Mucosa of stomach (tissue), 1 donor: Measurements from ENCODE around the gene HCN1.

Experiments
- H3K27me3 ChIP-seq: one replicate; pipeline ENCODE4 v1.7.0; 2013; ENCODE audit warnings: mild to moderate bottlenecking, low read length; ENCODE audit not compliant: control insufficient read depth, insufficient read depth
- H3K36me3 ChIP-seq: one replicate; pipeline ENCODE4 v1.7.0; 2013; ENCODE audit warnings: low read length; ENCODE audit not compliant: control insufficient read depth, insufficient read depth
- H3K4me1 ChIP-seq: one replicate; pipeline ENCODE4 v1.7.0; 2013; ENCODE audit warnings: mild to moderate bottlenecking, low read length; ENCODE audit not compliant: control insufficient read depth, insufficient read depth
- H3K4me3 ChIP-seq: one replicate; pipeline ENCODE4 v1.7.0; 2013; ENCODE audit warnings: low read length
- H3K9ac ChIP-seq: one replicate; pipeline ENCODE4 v1.7.0; 2013; ENCODE audit warnings: mild to moderate bottlenecking, low read length, moderate library complexity
- H3K9me3 ChIP-seq: one replicate; pipeline ENCODE4 v1.7.0; 2013; ENCODE audit warnings: mild to moderate bottlenecking, low read length, moderate library complexity; ENCODE audit not compliant: control insufficient read depth
- donor health status: Pancreatic carcinoma.

HCN1 gene

DNA sequence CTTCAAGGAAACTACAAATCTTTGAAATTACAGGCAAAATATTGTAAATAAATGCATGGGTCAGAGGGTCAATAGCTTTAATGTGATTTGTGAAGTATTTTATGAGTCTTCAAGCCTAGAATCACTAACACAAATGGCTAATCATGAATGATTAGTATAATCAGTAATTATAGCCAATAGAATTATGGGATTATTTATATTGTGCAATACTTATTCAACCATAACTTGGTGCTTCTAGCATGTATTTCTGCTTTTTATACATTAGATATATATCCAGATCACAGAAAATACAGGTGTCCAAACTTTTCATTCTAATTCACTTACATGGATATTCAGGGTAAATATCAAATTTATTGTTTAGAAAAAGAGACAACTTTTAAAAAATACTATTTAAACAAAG, 12.1 kb downstream of the HCN1 start:
- Histone ChIP-seq H3K4me3 (no peak overlapping the region), H3K36me3 (no peaks in the 10 kb centered on the region), H3K4me1 (no peaks in the 10 kb centered on the region), H3K9ac (no peak overlapping the region), H3K27me3 (no peaks in the 10 kb centered on the region), H3K9me3 (no peaks in the 10 kb centered on the region)

GRCh38 chr5:45680950-45681349, 15.2 kb downstream of the HCN1 start:
- H3K4me3 ChIP-seq = no peak overlapping the region
- H3K9me3 ChIP-seq = no peaks in the 10 kb centered on the region
- H3K27me3 ChIP-seq = no peaks in the 10 kb centered on the region
- no peak overlapping the region for H3K9ac ChIP-seq
- no peaks in the 10 kb centered on the region for H3K4me1 ChIP-seq
- H3K36me3 ChIP-seq = no peaks in the 10 kb centered on the region

DNA sequence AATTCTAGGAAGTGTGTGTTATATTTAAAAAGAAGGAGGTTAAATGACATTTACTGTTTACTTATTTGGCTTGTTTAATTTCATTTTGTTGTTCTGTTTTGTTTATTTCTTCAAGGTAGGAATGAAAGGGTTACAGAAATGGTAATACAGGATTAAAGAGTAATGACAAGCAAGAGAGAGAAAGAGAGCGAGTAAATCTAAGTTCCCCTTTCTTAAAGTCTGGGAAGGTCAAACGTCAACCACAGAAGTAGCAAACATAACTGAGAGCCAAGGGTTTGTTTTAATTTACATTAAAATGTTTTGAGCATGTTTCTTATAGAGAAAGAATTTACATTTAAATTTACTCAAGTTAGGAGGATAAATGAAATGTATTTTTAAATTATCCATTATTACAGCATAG, 18.7 kb downstream of the HCN1 start:
- no peaks in the 10 kb centered on the region for H3K36me3 ChIP-seq
- H3K9ac ChIP-seq = no peak overlapping the region
- H3K9me3 ChIP-seq = no peaks in the 10 kb centered on the region
- no peaks in the 10 kb centered on the region for H3K4me1 ChIP-seq
- no peaks in the 10 kb centered on the region for H3K27me3 ChIP-seq
- H3K4me3 ChIP-seq = no peak overlapping the region

- no peaks in the 10 kb centered on the region for H3K27me3 ChIP-seq
- H3K36me3 ChIP-seq = no peaks in the 10 kb centered on the region
- no peak overlapping the region for H3K4me3 ChIP-seq
- H3K4me1 ChIP-seq = no peaks in the 10 kb centered on the region
- H3K9me3 ChIP-seq = no peaks in the 10 kb centered on the region
- no peak overlapping the region for H3K9ac ChIP-seq
These were observed 23.9 kb downstream of the HCN1 start for GRCh38 chr5:45672271-45672670.

DNA sequence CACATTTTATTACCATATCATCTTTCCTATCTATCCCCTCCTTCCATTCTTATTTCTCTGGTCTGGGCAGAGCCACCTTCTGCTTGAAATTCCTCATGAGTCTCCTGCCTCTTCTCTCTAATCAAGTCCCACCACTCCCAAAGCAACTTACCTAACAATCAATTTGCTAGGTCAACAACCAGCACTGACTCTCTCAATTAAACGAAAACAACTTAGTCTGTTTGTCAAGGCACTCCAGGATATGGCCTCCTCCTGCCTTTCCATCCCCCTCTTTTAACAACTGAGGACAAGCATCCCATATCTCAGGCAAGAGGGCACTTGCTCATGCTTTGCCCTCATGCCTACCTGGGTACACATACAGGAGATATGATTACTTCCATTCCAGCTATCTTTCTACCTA, 47.4 kb downstream of the HCN1 start:
- Histone ChIP-seq H3K9ac (no peak overlapping the region), H3K36me3 (no peaks in the 10 kb centered on the region), H3K9me3 (no peaks in the 10 kb centered on the region), H3K4me3 (no peak overlapping the region), H3K27me3 (no peaks in the 10 kb centered on the region), H3K4me1 (no peaks in the 10 kb centered on the region)

DNA sequence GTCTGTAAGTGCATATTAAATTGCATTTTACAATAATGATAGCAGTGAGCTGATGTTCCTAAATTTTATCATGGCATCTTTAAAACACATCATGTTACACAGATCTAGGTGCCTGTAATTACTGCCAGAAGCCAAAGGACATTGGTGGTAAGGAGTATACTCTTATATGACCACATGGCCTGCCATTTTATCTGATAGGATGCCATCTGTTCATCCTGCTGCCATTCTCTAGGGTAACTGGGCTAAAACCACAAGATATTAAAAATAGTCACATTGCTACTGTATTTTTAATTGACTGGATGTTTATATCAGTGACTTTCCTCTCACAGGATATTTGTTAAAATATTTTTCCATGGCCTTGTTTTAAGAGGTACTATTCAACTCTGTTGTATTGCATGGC, 53.1 kb downstream of the HCN1 start:
- no peak overlapping the region for H3K4me3 ChIP-seq
- H3K27me3 ChIP-seq = no peaks in the 10 kb centered on the region
- no peaks in the 10 kb centered on the region for H3K4me1 ChIP-seq
- H3K9me3 ChIP-seq = no peaks in the 10 kb centered on the region
- no peak overlapping the region for H3K9ac ChIP-seq
- H3K36me3 ChIP-seq = no peaks in the 10 kb centered on the region

DNA sequence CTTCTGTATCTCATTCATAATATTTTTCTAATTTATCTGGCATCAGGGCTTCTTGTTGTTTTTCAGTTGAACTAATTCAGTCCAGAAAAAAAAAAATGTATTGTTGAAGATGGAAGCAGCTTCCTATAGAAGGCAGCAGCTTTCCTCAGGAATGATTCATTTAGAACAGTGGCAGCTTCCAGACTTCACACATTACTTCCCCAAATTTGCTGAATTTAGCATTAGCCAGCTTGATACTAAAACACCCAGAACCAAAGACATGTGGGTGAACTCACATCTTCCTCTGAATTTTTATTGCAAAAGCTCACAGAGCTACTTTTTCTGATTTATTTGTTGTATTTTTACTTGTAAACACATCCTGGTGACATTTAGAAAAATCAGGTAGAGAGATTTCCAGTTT, 53.8 kb downstream of the HCN1 start:
- H3K4me1 ChIP-seq = no peaks in the 10 kb centered on the region
- no peak overlapping the region for H3K4me3 ChIP-seq
- no peak overlapping the region for H3K9ac ChIP-seq
- H3K36me3 ChIP-seq = no peaks in the 10 kb centered on the region
- no peaks in the 10 kb centered on the region for H3K9me3 ChIP-seq
- H3K27me3 ChIP-seq = no peaks in the 10 kb centered on the region

- H3K4me1 ChIP-seq = no peaks in the 10 kb centered on the region
- no peaks in the 10 kb centered on the region for H3K36me3 ChIP-seq
- no peaks in the 10 kb centered on the region for H3K27me3 ChIP-seq
- H3K9me3 ChIP-seq = no peaks in the 10 kb centered on the region
- H3K4me3 ChIP-seq = no peak overlapping the region
- no peak overlapping the region for H3K9ac ChIP-seq
These were observed 57.1 kb downstream of the HCN1 start for GRCh38 chr5:45639040-45639439.

DNA sequence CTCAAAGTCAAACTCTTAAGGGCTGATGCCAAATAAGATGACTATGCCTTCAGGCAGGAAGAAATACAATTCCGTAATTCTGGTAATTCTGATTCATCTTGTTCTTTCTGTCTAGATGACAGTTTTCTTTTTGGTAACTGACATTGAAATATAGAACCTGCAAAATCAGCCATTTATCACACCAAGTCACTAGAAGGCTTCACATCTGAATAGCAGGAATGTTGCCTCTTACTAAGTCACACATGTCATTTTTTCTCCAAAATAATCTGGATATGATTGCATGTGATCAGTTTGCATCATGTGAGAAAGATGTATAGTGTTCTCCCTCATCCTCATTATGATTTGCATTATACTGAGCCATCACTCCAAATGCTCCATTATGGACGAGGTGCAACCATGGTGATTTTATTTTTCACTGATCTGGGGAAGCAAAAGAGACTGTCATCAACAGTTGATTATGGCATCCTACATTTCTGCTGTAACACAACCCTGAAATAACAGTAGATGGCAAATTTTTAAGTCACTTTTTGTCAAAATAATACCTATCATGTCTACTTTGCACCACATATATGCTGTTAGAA, 69.0 kb downstream of the HCN1 start:
- Histone ChIP-seq H3K9ac (no peak overlapping the region), H3K4me1 (no peaks in the 10 kb centered on the region)

DNA sequence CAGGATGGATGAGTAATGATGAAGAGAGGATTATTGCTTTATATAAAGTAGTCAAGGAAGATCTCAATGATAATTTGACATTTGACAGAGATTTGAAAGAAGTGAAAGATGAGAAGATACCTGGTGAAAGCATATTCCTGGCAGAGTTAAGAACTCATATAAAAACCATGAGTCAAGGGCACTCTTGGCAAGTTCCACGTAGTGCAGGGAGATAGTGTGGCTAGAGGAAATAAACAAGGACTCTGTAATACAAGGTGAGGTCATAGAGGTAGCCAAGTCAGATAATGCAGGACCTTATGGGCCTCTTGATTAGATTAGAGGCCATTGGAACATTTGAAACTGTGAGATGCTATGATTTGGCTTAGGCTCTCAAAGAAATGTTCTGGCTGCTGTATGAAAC, 72.3 kb downstream of the HCN1 start:
- no peaks in the 10 kb centered on the region for H3K4me1 ChIP-seq
- no peak overlapping the region for H3K9ac ChIP-seq
- no peak overlapping the region for H3K4me3 ChIP-seq
- no peaks in the 10 kb centered on the region for H3K36me3 ChIP-seq
- no peaks in the 10 kb centered on the region for H3K27me3 ChIP-seq
- no peaks in the 10 kb centered on the region for H3K9me3 ChIP-seq

More for the DNA sequence above, 69.0 kb downstream of the HCN1 start:
- Histone ChIP-seq H3K27me3 (no peaks in the 10 kb centered on the region), H3K36me3 (no peaks in the 10 kb centered on the region), H3K4me3 (no peak overlapping the region), H3K9me3 (no peaks in the 10 kb centered on the region)

DNA sequence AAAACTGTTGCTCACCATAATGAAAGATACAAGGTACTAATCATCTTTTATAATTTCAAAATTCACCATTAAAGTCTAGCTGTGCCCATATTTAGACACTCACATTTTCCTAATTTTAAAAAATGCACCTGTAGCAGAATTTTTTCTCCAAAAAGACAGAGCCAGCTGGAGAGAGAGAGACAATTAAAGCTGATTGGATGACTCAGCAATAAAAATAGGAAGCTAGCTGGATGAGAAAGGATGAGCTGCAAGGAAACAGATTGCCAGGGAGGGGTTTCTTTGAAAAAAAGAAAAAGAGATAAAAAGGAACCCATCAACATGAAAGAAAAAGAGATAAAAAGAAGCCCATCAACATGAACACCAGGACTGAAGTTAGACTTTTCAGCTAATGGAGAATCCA, 73.8 kb downstream of the HCN1 start:
- H3K9ac ChIP-seq = no peak overlapping the region
- H3K36me3 ChIP-seq = no peaks in the 10 kb centered on the region
- H3K9me3 ChIP-seq = no peaks in the 10 kb centered on the region
- no peak overlapping the region for H3K4me3 ChIP-seq
- H3K4me1 ChIP-seq = no peaks in the 10 kb centered on the region
- H3K27me3 ChIP-seq = no peaks in the 10 kb centered on the region

GRCh38 chr5:45617859-45618416, 78.2 kb downstream of the HCN1 start:
- H3K9me3 ChIP-seq = no peaks in the 10 kb centered on the region
- H3K4me3 ChIP-seq = no peak overlapping the region
- H3K27me3 ChIP-seq = no peaks in the 10 kb centered on the region
- no peak overlapping the region for H3K9ac ChIP-seq
- H3K36me3 ChIP-seq = no peaks in the 10 kb centered on the region
- no peaks in the 10 kb centered on the region for H3K4me1 ChIP-seq

DNA sequence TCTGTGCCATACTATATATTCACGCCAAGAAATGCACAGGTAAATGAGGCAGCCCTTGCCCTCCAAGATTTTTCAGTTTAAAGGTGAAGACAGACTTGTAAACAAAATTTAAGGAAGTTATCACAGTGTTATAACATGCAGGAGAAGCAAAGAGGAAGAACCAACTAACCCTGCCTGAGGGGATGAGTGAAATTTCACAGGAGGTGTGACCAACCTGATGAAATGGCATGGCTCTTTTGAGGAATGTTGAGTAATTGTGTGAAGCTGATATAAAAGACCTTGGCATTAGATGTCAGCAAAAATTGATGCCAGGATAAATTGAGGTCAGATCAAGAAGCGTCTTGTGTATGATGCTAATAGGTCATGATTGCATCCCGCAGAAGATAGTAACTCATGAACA, 86.5 kb downstream of the HCN1 start:
- Histone ChIP-seq H3K27me3 (no peaks in the 10 kb centered on the region), H3K4me3 (no peak overlapping the region), H3K4me1 (no peaks in the 10 kb centered on the region), H3K9me3 (no peaks in the 10 kb centered on the region), H3K36me3 (no peaks in the 10 kb centered on the region), H3K9ac (no peak overlapping the region)
